Measurements from ENCODE around the gene GMEB2.

The GMEB2 gene

GRCh38 chr20:63553251-63553932, 73.5 kb downstream of the GMEB2 start:
- peak; percentile 55 for DNase-seq (ENCODE audit: low read depth)
- peak overlapping the region; percentile 47 for H3K4me3 ChIP-seq (ENCODE audit: low read depth, low read length)
- TF ChIP-seq, protein P1, sequence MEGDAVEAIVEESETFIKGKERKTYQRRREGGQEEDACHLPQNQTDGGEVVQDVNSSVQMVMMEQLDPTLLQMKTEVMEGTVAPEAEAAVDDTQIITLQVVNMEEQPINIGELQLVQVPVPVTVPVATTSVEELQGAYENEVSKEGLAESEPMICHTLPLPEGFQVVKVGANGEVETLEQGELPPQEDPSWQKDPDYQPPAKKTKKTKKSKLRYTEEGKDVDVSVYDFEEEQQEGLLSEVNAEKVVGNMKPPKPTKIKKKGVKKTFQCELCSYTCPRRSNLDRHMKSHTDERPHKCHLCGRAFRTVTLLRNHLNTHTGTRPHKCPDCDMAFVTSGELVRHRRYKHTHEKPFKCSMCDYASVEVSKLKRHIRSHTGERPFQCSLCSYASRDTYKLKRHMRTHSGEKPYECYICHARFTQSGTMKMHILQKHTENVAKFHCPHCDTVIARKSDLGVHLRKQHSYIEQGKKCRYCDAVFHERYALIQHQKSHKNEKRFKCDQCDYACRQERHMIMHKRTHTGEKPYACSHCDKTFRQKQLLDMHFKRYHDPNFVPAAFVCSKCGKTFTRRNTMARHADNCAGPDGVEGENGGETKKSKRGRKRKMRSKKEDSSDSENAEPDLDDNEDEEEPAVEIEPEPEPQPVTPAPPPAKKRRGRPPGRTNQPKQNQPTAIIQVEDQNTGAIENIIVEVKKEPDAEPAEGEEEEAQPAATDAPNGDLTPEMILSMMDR (IDR thresholded peaks at IDR 0.05; ENCODE audit: low read depth, low read length, missing control alignments) = no peak

GRCh38 chr20:63552481-63553249, 74.2 kb downstream of the GMEB2 start:
- H3K4me3 ChIP-seq (ENCODE audit: low read depth, low read length) = no peak overlapping the region
- TF ChIP-seq, protein P1 (IDR thresholded peaks at IDR 0.05; ENCODE audit: low read depth, low read length, missing control alignments) = no peak
- DNase-seq (ENCODE audit: low read depth) = peak; percentile 65

GRCh38 chr20:63551068-63551467, 75.8 kb downstream of the GMEB2 start:
- TF ChIP-seq, protein P1 (IDR thresholded peaks at IDR 0.05; ENCODE audit: low read depth, low read length, missing control alignments) = no peak
- no peak for DNase-seq (ENCODE audit: low read depth)
- no peak overlapping the region for H3K4me3 ChIP-seq (ENCODE audit: low read depth, low read length)

- TF ChIP-seq, protein P1 (IDR thresholded peaks at IDR 0.05; ENCODE audit: low read depth, low read length, missing control alignments) = no peak
- H3K4me3 ChIP-seq (ENCODE audit: low read depth, low read length) = no peak overlapping the region
- no peak for DNase-seq (ENCODE audit: low read depth)
These were observed 77.1 kb downstream of the GMEB2 start for GRCh38 chr20:63549679-63550282.

DNA sequence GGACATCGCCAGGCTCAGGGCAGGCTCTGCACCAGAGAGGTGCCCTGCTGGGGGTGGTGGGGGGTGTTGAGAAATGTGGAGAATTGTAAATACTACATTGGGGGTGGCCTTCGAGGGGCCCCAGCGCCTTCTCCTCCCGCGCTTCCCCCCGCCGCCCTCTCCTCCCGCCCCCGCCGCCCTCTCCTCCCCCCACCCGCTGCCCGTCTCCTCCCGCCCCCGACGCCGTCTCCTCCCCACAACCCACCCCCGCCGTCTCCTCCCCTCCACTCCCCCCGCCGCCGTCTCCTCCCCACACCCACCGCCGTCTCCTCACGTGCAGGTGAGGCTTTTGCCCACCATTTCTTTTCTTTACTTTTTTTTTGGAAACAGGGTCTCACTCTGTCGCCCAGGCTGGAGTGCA, 77.9 kb downstream of the GMEB2 start:
- TF ChIP-seq, protein P1 (IDR thresholded peaks at IDR 0.05; ENCODE audit: low read depth, low read length, missing control alignments) = no peak
- H3K4me3 ChIP-seq (ENCODE audit: low read depth, low read length) = no peak overlapping the region
- no peak for DNase-seq (ENCODE audit: low read depth)

- no peak for DNase-seq (ENCODE audit: low read depth)
- TF ChIP-seq, protein P1 (IDR thresholded peaks at IDR 0.05; ENCODE audit: low read depth, low read length, missing control alignments) = no peak
- H3K4me3 ChIP-seq (ENCODE audit: low read depth, low read length) = no peak overlapping the region
These were observed 78.4 kb downstream of the GMEB2 start for GRCh38 chr20:63548542-63548941.
